DMS53 treated with DMSO at 0.1 percent for 48 hours (cell line): Measurements from ENCODE around the gene IMMP2L.

Source experiments
- DNase-seq: peaks from one replicate; lab custom pipeline; 2025; ENCODE audit not compliant: unreplicated experiment; lab: John Stamatoyannopoulos, UW

The IMMP2L gene

GRCh38 chr7:111047595-111047994 lies 514.7 kb downstream of the IMMP2L start:
- DNase-seq, result no peak

- DNase-seq, result no peak
Observed at GRCh38 chr7:111045449-111045848, 516.8 kb downstream of the IMMP2L start.

- no peak for DNase-seq
Observed at GRCh38 chr7:111043561-111043960, 518.7 kb downstream of the IMMP2L start.

- DNase-seq, result no peak
Observed at GRCh38 chr7:111042842-111043241, 519.5 kb downstream of the IMMP2L start.

GRCh38 chr7:111041577-111041976 lies 520.7 kb downstream of the IMMP2L start:
- DNase-seq, result peak; percentile 62

- no peak for DNase-seq
Observed at GRCh38 chr7:111038185-111038584, 524.1 kb downstream of the IMMP2L start.

GRCh38 chr7:111031916-111032315 lies 530.4 kb downstream of the IMMP2L start:
- no peak for DNase-seq

- DNase-seq, result no peak
Observed at GRCh38 chr7:111030336-111030735, 532.0 kb downstream of the IMMP2L start.

- DNase-seq, result no peak
Observed at GRCh38 chr7:111029574-111030251, 532.6 kb downstream of the IMMP2L start.

- peak; percentile 91 for DNase-seq
Observed at GRCh38 chr7:111029141-111029572, 533.1 kb downstream of the IMMP2L start.

GRCh38 chr7:111027396-111027795 lies 534.9 kb downstream of the IMMP2L start:
- peak; percentile 19 for DNase-seq

GRCh38 chr7:111026806-111027205 lies 535.5 kb downstream of the IMMP2L start:
- peak; percentile 11 for DNase-seq

GRCh38 chr7:111026343-111026742 lies 535.9 kb downstream of the IMMP2L start:
- peak; percentile 43 for DNase-seq

GRCh38 chr7:111025006-111025405 lies 537.3 kb downstream of the IMMP2L start:
- DNase-seq, result peak; percentile 78

GRCh38 chr7:111018960-111019736 lies 543.1 kb downstream of the IMMP2L start:
- no peak for DNase-seq

GRCh38 chr7:111018447-111018846 lies 543.8 kb downstream of the IMMP2L start:
- no peak for DNase-seq

- no peak for DNase-seq
Observed at GRCh38 chr7:111014079-111014478, 548.2 kb downstream of the IMMP2L start.

- DNase-seq, result no peak
Observed at GRCh38 chr7:111012799-111013675, 549.3 kb downstream of the IMMP2L start.

- DNase-seq, result no peak
Observed at GRCh38 chr7:111012149-111012548, 550.1 kb downstream of the IMMP2L start.

GRCh38 chr7:111011520-111011919 lies 550.8 kb downstream of the IMMP2L start:
- no peak for DNase-seq

GRCh38 chr7:111010798-111011197 lies 551.5 kb downstream of the IMMP2L start:
- DNase-seq, result no peak
